IMR-90 (cell line): ENCODE data around the gene PRAMEF13. TPM values are rescaled to one million over a fixed set of nuclear protein-coding genes. Genes with fewer than 3 reads are reported as not detected.
"Not testable (repeated sequence)": the region's sequence is repeated elsewhere in the genome, so short reads cannot be mapped to it uniquely, and the experiment has no call there.

Source experiments
- ATAC-seq: fragments of 200-7000 bp; cut with Tn5 transposase; 2 replicates; pipeline ENCODE4 v1.9.1; 2020; ENCODE audit warnings: low read depth, mild to moderate bottlenecking, moderate library complexity
- BruUV-seq: library from RNA; stranded (reverse); fragments of 400-500 nt; replicated peaks from 2 replicates; lab custom pipeline; 2021; lab: Mats Ljungman, UMichigan
- CTCF ChIA-PET: fragments of 300-600 bp; formaldehyde crosslinking; extraction: SDS; loops from one replicate; lab custom pipeline; 2021; ENCODE audit warnings: antibody characterized with exemption; lab: Yijun Ruan, JAX
- POLR2A ChIA-PET: fragments of 300-600 bp; sonication (Branson Sonifier 250); formaldehyde crosslinking; loops from one replicate; lab custom pipeline; 2022; ENCODE audit warnings: antibody characterized with exemption; ENCODE audit not compliant: unreplicated experiment; lab: Charles Lee
- DNase-seq: peaks from one replicate; pipeline ENCODE4 v3.0.0; 2013
- H2AFZ ChIP-seq: replicated peaks from 2 replicates; pipeline ENCODE3; 2013; ENCODE audit warnings: low read length, mild to moderate bottlenecking; ENCODE audit not compliant: poor library complexity
- H2AK5ac ChIP-seq: 2 replicates; pipeline ENCODE4 v1.6.1; 2013; ENCODE audit warnings: low read depth, low read length, inconsistent platforms
- H2AK9ac ChIP-seq: replicated peaks from 2 replicates; pipeline ENCODE3; 2013; ENCODE audit warnings: mild to moderate bottlenecking, low read depth, low read length, moderate library complexity; ENCODE audit not compliant: poor library complexity
- H2BK120ac ChIP-seq: 2 replicates; pipeline ENCODE4 v1.6.1; 2013; ENCODE audit warnings: low read depth, low read length, inconsistent platforms
- H2BK15ac ChIP-seq: 3 replicates; pipeline ENCODE4 v1.6.1; 2013; ENCODE audit warnings: low read depth, low read length, inconsistent platforms
- H2BK20ac ChIP-seq: 2 replicates; pipeline ENCODE4 v1.6.1; 2013; ENCODE audit warnings: low read depth, mild to moderate bottlenecking, inconsistent platforms, low read length, moderate library complexity
- H2BK5ac ChIP-seq: 2 replicates; pipeline ENCODE4 v1.6.1; 2013; ENCODE audit warnings: mild to moderate bottlenecking, low read depth, low read length, inconsistent platforms; ENCODE audit not compliant: poor library complexity, severe bottlenecking
- H3K14ac ChIP-seq: replicated peaks from 2 replicates; pipeline ENCODE4 v1.6.1; 2013; ENCODE audit warnings: low read depth, low read length, inconsistent platforms
- H3K18ac ChIP-seq: 2 replicates; pipeline ENCODE4 v1.6.1; 2013; ENCODE audit warnings: low read depth, low read length, control low read depth
- H3K23ac ChIP-seq: 2 replicates; pipeline ENCODE4 v1.6.1; 2013; ENCODE audit warnings: low read depth, low read length, inconsistent platforms
- H3K27ac ChIP-seq: 2 replicates; pipeline ENCODE4 v1.5.1; 2013; ENCODE audit warnings: mild to moderate bottlenecking, control low read depth, low read length; ENCODE audit not compliant: insufficient read depth
- H3K27me3 ChIP-seq: 2 replicates; pipeline ENCODE4 v1.6.1; 2013; ENCODE audit warnings: low read length; ENCODE audit not compliant: control insufficient read depth, insufficient read depth
- H3K36me3 ChIP-seq: 2 replicates; pipeline ENCODE4 v1.6.1; 2013; ENCODE audit warnings: low read length, mixed read lengths; ENCODE audit not compliant: control insufficient read depth, insufficient read depth
- H3K4ac ChIP-seq: 2 replicates; pipeline ENCODE4 v1.6.1; 2013; ENCODE audit warnings: low read depth, low read length, inconsistent platforms
- H3K4me1 ChIP-seq: 2 replicates; pipeline ENCODE4 v1.6.1; 2013; ENCODE audit warnings: low read length, mixed read lengths; ENCODE audit not compliant: control insufficient read depth, insufficient read depth
- H3K4me2 ChIP-seq: 2 replicates; pipeline ENCODE4 v1.6.1; 2013; ENCODE audit warnings: low read depth, mild to moderate bottlenecking, control low read depth, low read length, moderate library complexity
- H3K4me3 ChIP-seq: 2 replicates; pipeline ENCODE4 v1.5.1; 2013; ENCODE audit warnings: low read depth, mild to moderate bottlenecking, control low read depth, low read length, moderate library complexity; ENCODE audit not compliant: insufficient read depth
- H3K56ac ChIP-seq: 2 replicates; pipeline ENCODE4 v1.6.1; 2013; ENCODE audit warnings: low read length, inconsistent platforms; ENCODE audit not compliant: insufficient read depth; ENCODE audit errors: extremely low read depth
- H3K79me1 ChIP-seq, 2 experiments: 2 replicates each; pipeline ENCODE4 v1.6.1; 2013; ENCODE audit warnings: low read length in 2 of 2, inconsistent platforms in 1 of 2, low read depth in 1 of 2
- H3K9ac ChIP-seq: 2 replicates; pipeline ENCODE4 v1.6.1; 2013; ENCODE audit warnings: low read depth, low read length, control low read depth
- H3K9me1 ChIP-seq: 2 replicates; pipeline ENCODE4 v1.6.1; 2013; ENCODE audit warnings: low read length, inconsistent platforms; ENCODE audit not compliant: insufficient read depth
- H3K9me3 ChIP-seq: 2 replicates; pipeline ENCODE4 v1.6.1; 2013; ENCODE audit warnings: low read length; ENCODE audit not compliant: control insufficient read depth, insufficient read depth
- H4K20me1 ChIP-seq: 2 replicates; pipeline ENCODE4 v1.6.1; 2013; ENCODE audit warnings: low read length, inconsistent platforms; ENCODE audit not compliant: insufficient read depth
- H4K5ac ChIP-seq: 2 replicates; pipeline ENCODE4 v1.6.1; 2013; ENCODE audit warnings: mild to moderate bottlenecking, low read depth, low read length, control low read depth
- H4K8ac ChIP-seq, 2 experiments: 2 replicates each; pipeline ENCODE4 v1.6.1; 2013; ENCODE audit warnings: low read depth in 2 of 2, low read length in 2 of 2, control low read depth in 1 of 2, inconsistent platforms in 1 of 2
- H4K91ac ChIP-seq: 2 replicates; pipeline ENCODE4 v1.6.1; 2013; ENCODE audit warnings: low read depth, low read length, inconsistent platforms; ENCODE audit not compliant: insufficient read depth
- CEBPB ChIP-seq: IDR thresholded peaks from 2 replicates; pipeline ENCODE4 v1.6.1; 2012; ENCODE audit warnings: low read depth, low read length, improper control_type of control experiment
- ELK1 ChIP-seq: fragments of 150-350 bp; IDR thresholded peaks from 2 replicates; pipeline ENCODE4 v1.6.1; 2016; ENCODE audit warnings: low read depth, mild to moderate bottlenecking, low read length, moderate library complexity, borderline replicate concordance
- MAZ ChIP-seq: IDR thresholded peaks from 2 replicates; pipeline ENCODE4 v1.6.1; 2012; ENCODE audit warnings: low read depth, mild to moderate bottlenecking, low read length, improper control_type of control experiment, moderate library complexity, borderline replicate concordance
- NFE2L2 ChIP-seq: fragments of 150-350 bp; IDR thresholded peaks from 2 replicates; pipeline ENCODE4 v1.6.1; 2016; ENCODE audit warnings: low read depth, mild to moderate bottlenecking, low read length
- POLR2A ChIP-seq: IDR thresholded peaks from 2 replicates; pipeline ENCODE4 v1.6.1; 2012; ENCODE audit warnings: mild to moderate bottlenecking, low read depth, low read length
- WGBS, 2 experiments: methylation state at CpG; one replicate each; pipeline versions ENCODE4 v1.1.5 to v1.1.7; 2013; ENCODE audit warnings: missing lambda C conversion rate in 2 of 2; ENCODE audit not compliant: insufficient read length in 1 of 2; ENCODE audit errors: extremely low coverage in 2 of 2; 5-methylcytosine and 5-hydroxymethylcytosine counted together
- dilution Hi-C: fragments of 300-500 bp; cut with HindIII; formaldehyde crosslinking; loops from one replicate; pipeline ENCODE4 v1.14.3; 2018; ENCODE audit warnings: low sequenced_read_pairs; ENCODE audit not compliant: unreplicated experiment
- in situ Hi-C: fragments of 300-500 bp; cut with MboI; formaldehyde crosslinking; loops from 3 replicates; pipeline ENCODE4 v1.14.3; 2019; ENCODE audit warnings: low sequenced_read_pairs, inconsistent platforms, mixed read lengths
- intact Hi-C: fragments of 100-400 bp; cut with micrococcal nuclease; formaldehyde crosslinking; loops from 2 replicates; pipeline ENCODE4 v1.10.0; 2022
- polyA plus RNA-seq, 3 experiments: library from polyadenylated mRNA; depleted of rRNA; stranded (reverse); fragments of >200 nt; gene quantifications; 2 replicates each; pipeline ENCODE4 v1.2.3, GENCODE V29; 2012; ENCODE audit warnings: low replicate concordance in 1 of 3
- total RNA-seq: library from RNA; depleted of rRNA; stranded (reverse); fragments of >200 nt; gene quantifications from 2 replicates; pipeline ENCODE4 v1.2.3, GENCODE V29; 2012

Gene PRAMEF13
- total and polyA plus RNA-seq, 2 of the 4 experiments (the other 2 are of a cell fraction) = not detected

GRCh38 chr1:13228343-13228781 is 27.2 kb upstream of the PRAMEF13 start:
- Histone ChIP-seq H3K4me1 (no peaks in the 10 kb centered on the region), H3K79me1 (no peaks in the 10 kb centered on the region), H3K18ac (no peak overlapping the region), H4K20me1 (no peaks in the 10 kb centered on the region), H3K4me3 (no peak overlapping the region), H2AK9ac (no peak overlapping the region), H2BK5ac (no peak overlapping the region), H2BK15ac (no peak overlapping the region), H2BK20ac (no peak overlapping the region), H4K5ac (no peak overlapping the region), H3K36me3 (no peaks in the 10 kb centered on the region), H3K4ac (no peak overlapping the region), H3K56ac (no peak overlapping the region), H3K9me1 (no peaks in the 10 kb centered on the region), H3K27me3 (no peaks in the 10 kb centered on the region), H2BK120ac (no peak overlapping the region), H4K91ac (no peak overlapping the region), H3K4me2 (no peak overlapping the region), H2AK5ac (no peak overlapping the region), H3K23ac (no peak overlapping the region), H4K8ac (no peak overlapping the region), H3K9me3 (peaks cover 14% of the 10 kb centered on the region; the same call in 1 of the 2 replicates), H3K14ac (no peak overlapping the region), H3K9ac (no peak overlapping the region), H3K27ac (no peak overlapping the region), H2AFZ (no peak overlapping the region)
- TF ChIP-seq ELK1 (no peak), POLR2A (no peak), MAZ (no peak), CEBPB (no peak), NFE2L2 (no peak)
- BruUV-seq = no TSS peak
- ATAC-seq (no peak), DNase-seq (no peak)
- ChIA-PET POLR2A (no interaction called here), CTCF (no interaction called here)
- WGBS, 2 experiments = no CpG with 5 or more reads among the region's 7 CpGs
- intact Hi-C loops = no loop called here
- in situ Hi-C loops = no loop called here
- dilution Hi-C loops = no loop called here

- H3K4me2 ChIP-seq, CTCF ChIA-PET, H2BK15ac ChIP-seq, in situ Hi-C loops, H4K20me1 ChIP-seq, H3K79me1 ChIP-seq, intact Hi-C loops, H2BK20ac ChIP-seq, H3K36me3 ChIP-seq, H3K4me3 ChIP-seq, H3K56ac ChIP-seq, H3K14ac ChIP-seq, H3K9ac ChIP-seq, H2AK9ac ChIP-seq, H3K9me1 ChIP-seq, H2BK5ac ChIP-seq, H3K18ac ChIP-seq, H3K23ac ChIP-seq, ATAC-seq, H3K27ac ChIP-seq, BruUV-seq, H3K4me1 ChIP-seq, H4K8ac ChIP-seq, DNase-seq, dilution Hi-C loops, H2BK120ac ChIP-seq, H4K91ac ChIP-seq, H2AK5ac ChIP-seq, H3K4ac ChIP-seq, POLR2A ChIA-PET, H4K5ac ChIP-seq, H3K27me3 ChIP-seq, H2AFZ ChIP-seq: not testable (repeated sequence)
- 28% methylated on average over 3 of the region's 8 CpGs; no CpG with 5 or more reads in 1 of the 2 experiments for WGBS, 2 experiments
- H3K9me3 ChIP-seq = peaks cover 12% of the 10 kb centered on the region; the same call in 1 of the 2 replicates
Observed at GRCh38 chr1:13227271-13228055, 26.3 kb upstream of the PRAMEF13 start.
